Measurements from ENCODE around the gene MORN4.
"Not testable (repeated sequence)": the region's sequence is repeated elsewhere in the genome, so short reads cannot be mapped to it uniquely, and the experiment has no call there.

MORN4 gene

DNA sequence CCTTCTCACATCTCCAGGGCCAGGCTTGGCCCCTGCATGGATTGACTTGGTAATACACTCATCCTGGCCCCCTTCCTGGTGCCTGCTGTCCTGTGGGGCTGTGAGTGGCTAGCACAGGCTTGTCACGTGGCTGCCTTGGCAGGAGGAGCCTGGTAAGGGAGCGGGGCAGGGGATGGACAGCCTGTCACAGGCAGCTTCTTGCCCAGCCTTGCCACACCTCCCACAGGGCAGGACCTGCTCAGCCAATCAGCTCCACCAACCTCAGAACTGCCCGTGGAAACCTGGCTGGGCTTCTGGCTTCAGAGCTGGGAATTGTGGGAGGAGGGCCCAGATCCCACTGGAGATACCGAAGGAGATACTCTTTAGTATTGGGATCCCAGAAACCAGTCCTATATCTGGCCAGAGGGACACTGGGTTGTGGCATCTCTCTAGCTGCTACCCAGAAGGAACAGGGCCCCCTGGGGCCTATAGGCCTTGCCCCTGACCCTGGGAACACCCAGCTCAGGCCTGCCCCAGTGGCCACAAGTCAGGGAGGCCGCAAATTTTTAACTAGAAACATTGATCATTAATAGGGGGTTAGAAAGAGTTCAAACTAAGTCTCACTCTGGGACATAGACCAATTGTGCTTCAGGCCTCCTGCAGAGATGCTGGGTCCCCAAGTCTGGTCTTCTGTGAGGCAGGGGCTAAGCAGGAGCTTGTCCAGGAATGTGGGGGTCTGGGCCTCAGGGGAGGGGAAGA is 49.1 kb downstream of the MORN4 start, which contains the start of gene HOGA1:
TSS of gene HOGA1 (plus strand) at position 330 of the 738 bp plus-strand sequence. CDS start at position 645, 315 bp downstream.
- CTCF ChIA-PET = interaction anchor here (0.8 to 7.5 kb wide), 4 partner anchors 8 to 33 kb away, joined by 3 to 55 read pairs (median 3); partner anchors contain the start of gene ANKRD2
- POLR2A ChIA-PET = no interaction called here
- TF ChIP-seq, protein P1, sequence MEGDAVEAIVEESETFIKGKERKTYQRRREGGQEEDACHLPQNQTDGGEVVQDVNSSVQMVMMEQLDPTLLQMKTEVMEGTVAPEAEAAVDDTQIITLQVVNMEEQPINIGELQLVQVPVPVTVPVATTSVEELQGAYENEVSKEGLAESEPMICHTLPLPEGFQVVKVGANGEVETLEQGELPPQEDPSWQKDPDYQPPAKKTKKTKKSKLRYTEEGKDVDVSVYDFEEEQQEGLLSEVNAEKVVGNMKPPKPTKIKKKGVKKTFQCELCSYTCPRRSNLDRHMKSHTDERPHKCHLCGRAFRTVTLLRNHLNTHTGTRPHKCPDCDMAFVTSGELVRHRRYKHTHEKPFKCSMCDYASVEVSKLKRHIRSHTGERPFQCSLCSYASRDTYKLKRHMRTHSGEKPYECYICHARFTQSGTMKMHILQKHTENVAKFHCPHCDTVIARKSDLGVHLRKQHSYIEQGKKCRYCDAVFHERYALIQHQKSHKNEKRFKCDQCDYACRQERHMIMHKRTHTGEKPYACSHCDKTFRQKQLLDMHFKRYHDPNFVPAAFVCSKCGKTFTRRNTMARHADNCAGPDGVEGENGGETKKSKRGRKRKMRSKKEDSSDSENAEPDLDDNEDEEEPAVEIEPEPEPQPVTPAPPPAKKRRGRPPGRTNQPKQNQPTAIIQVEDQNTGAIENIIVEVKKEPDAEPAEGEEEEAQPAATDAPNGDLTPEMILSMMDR (IDR thresholded peaks at IDR 0.05; ENCODE audit: control extremely low read depth, extremely low read depth, low read depth, missing control alignments) = no peak
- DNase-seq (ENCODE audit: extremely low spot score) = no peak

DNA sequence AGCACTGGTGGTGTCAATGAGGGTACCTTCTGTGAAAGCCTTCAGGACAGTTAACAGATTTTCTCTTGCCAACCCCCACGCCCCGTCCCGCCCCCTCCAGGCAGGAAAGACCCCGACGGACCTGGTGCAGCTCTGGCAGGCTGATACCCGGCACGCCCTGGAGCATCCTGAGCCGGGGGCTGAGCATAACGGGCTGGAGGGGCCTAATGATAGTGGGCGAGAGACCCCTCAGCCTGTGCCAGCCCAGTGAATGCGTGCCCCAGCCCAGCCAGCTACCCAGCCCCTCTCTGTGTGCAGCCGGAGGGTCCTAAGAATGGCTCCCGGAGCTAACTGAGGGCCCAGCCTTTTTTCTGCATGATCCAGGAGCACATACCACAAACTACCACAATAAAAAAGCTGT is 49.8 kb downstream of the MORN4 start:
- TF ChIP-seq, protein P1 (IDR thresholded peaks at IDR 0.05; ENCODE audit: control extremely low read depth, extremely low read depth, low read depth, missing control alignments) = no peak
- no peak for DNase-seq (ENCODE audit: extremely low spot score)
- ChIA-PET POLR2A (no interaction called here), CTCF (interaction anchor here (0.8 to 7.5 kb wide), 3 partner anchors 9 to 32 kb away, joined by 3 to 55 read pairs (median 3); partner anchors contain the start of gene ANKRD2)

DNA sequence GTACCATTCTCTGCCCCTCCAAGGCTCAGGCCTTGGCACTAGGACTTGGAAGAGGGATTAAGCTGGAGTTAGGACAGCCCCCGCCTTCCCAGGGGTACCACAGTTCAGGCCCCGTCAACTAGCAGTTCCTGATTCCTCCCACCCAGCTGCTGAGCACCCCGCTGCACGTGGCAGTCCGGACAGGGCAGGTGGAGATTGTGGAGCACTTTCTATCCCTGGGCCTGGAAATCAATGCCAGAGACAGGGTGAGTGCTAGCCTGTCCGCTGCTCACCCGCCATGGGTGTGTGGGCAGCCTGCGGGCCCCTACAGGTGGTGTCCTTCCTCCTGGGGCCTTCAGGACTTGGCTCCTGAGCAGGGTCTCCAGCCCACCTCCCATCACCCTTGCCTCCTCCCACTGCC is 51.1 kb downstream of the MORN4 start:
- DNase-seq (ENCODE audit: extremely low spot score) = no peak
- POLR2A ChIA-PET = no interaction called here
- TF ChIP-seq, protein P1 (IDR thresholded peaks at IDR 0.05; ENCODE audit: control extremely low read depth, extremely low read depth, low read depth, missing control alignments) = no peak
- CTCF ChIA-PET = interaction anchor here (1.3 to 7.5 kb wide), 2 partner anchors 9 to 30 kb away, joined by 3 to 55 read pairs; partner anchors contain the start of gene ANKRD2

DNA sequence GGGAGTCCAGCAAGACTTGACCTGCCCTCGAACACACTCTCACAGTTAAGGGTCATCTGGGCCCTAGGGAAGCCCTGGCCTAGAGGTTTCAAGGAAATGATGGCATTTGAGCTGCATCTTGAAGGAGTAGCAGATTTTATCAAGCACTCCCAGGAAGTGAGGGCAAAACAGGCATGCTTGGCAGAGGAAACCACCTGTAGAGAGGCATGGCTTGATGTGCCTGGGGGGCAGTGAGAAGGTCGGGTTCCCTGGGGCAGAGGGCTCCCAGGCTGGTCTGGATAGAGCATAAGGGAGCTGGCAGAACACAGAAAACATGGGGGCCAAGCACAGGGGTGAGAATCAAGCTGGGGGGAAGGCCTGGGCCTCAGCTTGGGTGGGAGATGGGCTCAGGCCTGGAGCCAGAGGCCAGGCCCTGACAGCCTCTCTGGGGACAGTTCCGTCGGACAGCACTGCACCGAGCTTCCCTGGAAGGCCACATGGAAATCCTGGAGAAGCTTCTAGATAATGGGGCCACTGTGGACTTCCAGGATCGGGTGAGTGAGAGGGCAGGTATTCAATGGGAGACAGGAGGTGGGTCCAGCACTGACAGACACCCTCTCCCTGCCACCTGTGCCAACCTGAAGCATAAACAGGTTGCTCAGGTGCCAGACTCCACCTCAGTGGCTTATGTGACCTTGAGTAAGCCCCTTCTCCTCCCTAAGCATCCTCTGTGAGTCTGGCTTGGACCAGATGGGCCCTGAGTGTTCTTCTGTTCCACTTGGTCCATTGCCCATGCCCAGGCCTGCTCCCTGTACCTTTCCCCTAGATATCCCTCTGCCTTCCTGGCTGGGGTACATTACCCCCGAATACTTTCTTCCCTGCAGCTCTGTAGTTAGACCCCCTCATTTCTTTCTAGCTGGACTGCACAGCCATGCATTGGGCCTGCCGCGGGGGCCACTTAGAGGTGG is 52.6 kb downstream of the MORN4 start:
- no peak for DNase-seq (ENCODE audit: extremely low spot score)
- TF ChIP-seq, protein P1 (IDR thresholded peaks at IDR 0.05; ENCODE audit: control extremely low read depth, extremely low read depth, low read depth, missing control alignments) = no peak
- ChIA-PET POLR2A (no interaction called here), CTCF (interaction anchor here (1.4 to 7.5 kb wide), 2 partner anchors 8 to 46 kb away, joined by 3 to 55 read pairs; partner anchors contain the start of gene ANKRD2)

DNA sequence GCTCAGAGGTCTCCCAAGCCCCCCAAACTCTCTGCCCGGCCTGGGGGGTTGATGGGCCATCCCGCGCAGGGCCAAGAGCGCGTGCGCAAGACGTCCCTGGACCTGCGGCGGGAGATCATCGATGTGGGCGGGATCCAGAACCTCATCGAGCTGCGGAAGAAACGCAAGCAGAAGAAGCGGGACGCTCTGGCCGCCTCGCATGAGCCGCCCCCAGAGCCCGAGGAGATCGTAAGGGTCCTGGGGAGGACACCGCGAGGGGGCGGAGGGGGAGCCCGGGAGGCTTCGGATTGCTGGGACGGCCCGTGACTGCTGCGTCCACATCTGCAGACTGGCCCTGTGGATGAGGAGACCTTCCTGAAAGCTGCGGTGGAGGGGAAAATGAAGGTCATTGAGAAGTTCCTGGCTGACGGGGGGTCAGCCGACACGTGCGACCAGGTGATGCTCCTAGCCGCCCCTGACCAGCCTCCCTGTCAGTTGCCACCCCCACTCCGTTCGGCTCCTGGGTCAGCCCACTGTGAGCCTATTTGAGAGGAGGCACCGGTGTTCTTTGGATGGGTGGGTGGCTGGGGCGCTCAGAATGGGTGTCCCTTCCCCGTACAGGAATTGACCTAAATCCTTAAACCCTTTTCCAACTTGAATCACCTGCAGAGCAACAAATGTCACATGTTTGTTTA is 55.0 kb downstream of the MORN4 start:
- no peak for DNase-seq (ENCODE audit: extremely low spot score)
- ChIA-PET CTCF (no interaction called here), POLR2A (no interaction called here)
- TF ChIP-seq, protein P1 (IDR thresholded peaks at IDR 0.05; ENCODE audit: control extremely low read depth, extremely low read depth, low read depth, missing control alignments) = no peak

DNA sequence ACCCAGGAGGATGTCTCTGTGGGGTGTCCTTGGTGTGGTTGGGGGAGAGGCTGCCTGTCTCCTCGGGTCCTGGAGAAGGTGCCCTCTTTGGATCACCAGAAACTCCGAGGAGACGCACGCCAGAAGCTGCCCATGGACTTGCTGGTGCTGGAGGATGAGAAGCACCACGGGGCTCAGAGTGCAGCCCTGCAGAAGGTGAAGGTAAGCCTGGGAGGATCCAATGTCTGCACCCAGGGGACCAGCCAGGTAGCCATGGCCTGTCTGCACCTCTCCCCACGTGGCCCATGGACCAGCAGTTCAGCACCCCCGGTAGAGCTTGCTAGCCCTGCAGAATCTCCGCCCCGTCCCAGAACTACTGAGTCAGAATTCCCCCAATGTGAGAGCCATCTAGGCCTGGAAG is 55.6 kb downstream of the MORN4 start:
- DNase-seq (ENCODE audit: extremely low spot score) = no peak
- ChIA-PET CTCF (no interaction called here), POLR2A (no interaction called here)
- TF ChIP-seq, protein P1 (IDR thresholded peaks at IDR 0.05; ENCODE audit: control extremely low read depth, extremely low read depth, low read depth, missing control alignments) = no peak

DNA sequence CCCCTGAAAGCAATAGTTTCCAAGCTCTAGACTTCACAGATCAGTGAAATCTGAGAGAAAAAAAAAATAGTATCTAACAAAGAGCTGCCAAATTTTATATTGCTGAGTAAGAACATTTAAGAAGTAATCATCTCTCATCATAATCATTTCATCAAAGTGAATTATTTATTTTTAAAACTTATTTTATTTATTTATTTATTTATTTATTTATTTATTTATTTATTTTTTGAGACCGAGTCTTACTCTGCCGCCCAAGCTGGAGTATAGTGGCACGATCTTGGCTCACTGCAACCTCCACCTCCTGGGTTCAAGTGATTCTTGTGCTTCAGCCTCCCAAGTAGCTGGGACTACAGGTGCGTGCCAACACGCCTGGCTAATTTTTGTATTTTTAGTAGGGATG is 56.8 kb downstream of the MORN4 start:
- DNase-seq (ENCODE audit: extremely low spot score); POLR2A ChIA-PET: not testable (repeated sequence)
- CTCF ChIA-PET = interaction anchor here (1.2 to 1.4 kb wide), 2 partner anchors 42 to 125 kb away, joined by 3 read pairs; no protein-coding TSS in a partner anchor

Data from GM10248 (cell line).